Stimulated activated CD8-positive, alpha-beta memory T cell treated with anti-CD3 and anti-CD28 coated beads, Interleukin-12 subunit alpha, Interleukin-12 subunit beta, amount 100 ng/mL, for 24 hours (primary cell): ENCODE data around the gene MAGI1.
"Not testable (repeated sequence)": the region's sequence is repeated elsewhere in the genome, so short reads cannot be mapped to it uniquely, and the experiment has no call there.

ENCODE experiments used
- DNase-seq: peaks from one replicate; pipeline ENCODE4 v3.0.0-alpha.2; 2020; ENCODE audit errors: extremely low read depth

Gene MAGI1

GRCh38 chr3:65877160-65877559 lies 161.6 kb downstream of the MAGI1 start:
- DNase-seq: no peak

- DNase-seq: no peak
Measured at GRCh38 chr3:65876028-65876420, 162.7 kb downstream of the MAGI1 start.

DNA sequence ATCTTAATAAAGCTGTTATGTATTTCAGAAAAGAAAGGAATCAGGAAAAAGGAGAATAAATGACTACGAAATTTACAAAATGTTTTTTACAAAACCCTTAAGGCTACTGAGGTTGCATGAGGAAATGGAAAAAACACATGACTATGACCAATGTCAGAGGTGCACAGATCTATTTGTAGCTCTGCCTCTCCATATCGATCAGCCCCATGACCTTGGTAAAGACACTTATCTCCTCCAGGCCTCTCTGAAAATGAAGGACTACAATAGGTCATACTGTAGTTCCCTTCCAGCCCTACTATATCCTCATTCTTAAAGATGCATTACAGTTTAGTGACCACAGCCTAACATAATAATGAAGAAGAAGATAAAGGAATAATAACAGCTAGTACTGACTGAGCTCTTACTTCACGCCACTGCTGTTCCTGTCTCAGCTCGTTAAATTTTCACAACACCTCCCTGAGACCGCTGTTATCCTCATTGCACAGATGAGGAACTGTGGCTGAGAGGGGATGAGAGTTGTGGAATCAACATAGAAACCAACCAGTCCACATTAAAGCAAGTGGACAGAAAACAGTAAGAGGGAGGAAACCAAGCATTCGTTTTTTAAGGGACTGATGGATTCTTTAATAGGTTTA lies 163.2 kb downstream of the MAGI1 start:
- no peak for DNase-seq

GRCh38 chr3:65873869-65874268 lies 164.8 kb downstream of the MAGI1 start:
- no peak for DNase-seq

DNA sequence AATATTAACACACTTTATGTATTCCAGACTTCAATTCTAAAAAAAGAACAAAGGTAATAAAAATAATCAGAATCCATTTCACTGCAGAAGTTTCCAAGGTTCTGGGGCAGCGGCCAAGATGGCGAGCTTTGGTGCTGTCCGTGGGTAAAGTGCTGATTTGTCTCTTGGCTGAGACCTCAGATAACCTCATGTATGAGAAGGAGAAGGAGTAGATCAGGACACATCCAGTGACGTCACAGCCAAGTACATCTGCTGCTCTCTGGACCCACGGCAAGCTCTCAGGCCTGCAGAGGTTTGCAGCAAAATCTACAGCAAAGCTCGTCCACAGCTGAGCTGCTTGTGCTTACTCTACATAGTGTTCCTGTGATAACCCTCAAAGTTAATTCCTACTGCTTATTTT lies 165.7 kb downstream of the MAGI1 start:
- no peak for DNase-seq

- DNase-seq: no peak
Measured at GRCh38 chr3:65871305-65872141, 167.2 kb downstream of the MAGI1 start.

DNA sequence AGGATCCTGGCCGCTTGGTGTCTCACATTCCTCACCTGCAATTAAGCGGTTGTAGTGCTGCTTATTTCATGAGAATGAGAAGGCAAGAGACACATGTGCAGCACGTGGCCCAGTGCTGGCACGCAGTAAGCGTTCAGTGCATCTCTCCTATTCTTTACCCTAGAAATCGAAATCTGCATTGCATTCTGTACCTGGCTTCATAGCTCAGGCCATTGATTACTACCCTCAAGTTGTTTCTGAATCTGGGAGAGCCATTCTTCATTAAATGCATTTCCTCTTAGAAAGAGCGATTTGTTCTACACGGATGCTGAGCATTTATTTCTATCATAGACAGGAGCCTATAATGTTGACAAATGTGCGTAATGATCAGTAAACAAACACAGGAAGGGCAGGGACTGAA lies 168.9 kb downstream of the MAGI1 start:
- DNase-seq: no peak

DNA sequence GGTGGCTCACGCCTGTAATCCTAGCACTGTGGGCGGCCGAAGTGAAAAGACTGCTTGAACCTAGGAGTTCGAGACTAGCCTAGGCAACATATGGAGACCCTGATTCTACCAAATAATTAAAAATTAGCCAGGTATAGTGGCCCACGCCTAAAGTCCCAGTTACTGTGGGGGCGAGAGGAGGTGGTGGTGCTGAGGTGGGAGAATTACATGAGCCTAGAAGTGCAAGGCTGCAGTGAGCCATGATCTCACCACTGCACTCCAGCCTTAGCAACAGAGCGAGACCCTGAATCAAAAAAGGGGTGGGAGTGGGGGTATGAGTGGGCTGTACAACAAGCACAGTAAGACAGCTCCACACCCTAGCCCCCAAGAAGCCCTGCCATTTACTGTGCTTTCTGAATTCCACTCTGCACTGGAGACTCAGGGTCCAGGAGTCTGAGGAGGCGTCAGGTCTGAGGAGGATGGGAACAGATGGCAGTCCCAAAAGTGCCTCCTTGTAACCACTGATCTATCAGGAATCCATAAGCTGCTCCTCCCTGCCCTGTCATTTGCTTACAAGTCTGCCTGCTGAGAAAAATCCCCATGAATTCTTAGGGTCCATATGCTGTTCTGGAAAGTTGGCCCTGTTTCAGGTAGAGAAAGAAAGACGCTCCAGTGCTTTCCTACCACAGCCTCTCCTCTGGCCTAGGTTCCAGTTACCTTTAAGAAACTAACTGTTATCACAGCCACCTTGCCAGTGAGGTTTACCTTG lies 171.1 kb downstream of the MAGI1 start:
- DNase-seq: no peak

- no peak for DNase-seq
Measured at GRCh38 chr3:65864357-65864904, 174.3 kb downstream of the MAGI1 start.

GRCh38 chr3:65861718-65862117 lies 177.0 kb downstream of the MAGI1 start:
- no peak for DNase-seq

DNA sequence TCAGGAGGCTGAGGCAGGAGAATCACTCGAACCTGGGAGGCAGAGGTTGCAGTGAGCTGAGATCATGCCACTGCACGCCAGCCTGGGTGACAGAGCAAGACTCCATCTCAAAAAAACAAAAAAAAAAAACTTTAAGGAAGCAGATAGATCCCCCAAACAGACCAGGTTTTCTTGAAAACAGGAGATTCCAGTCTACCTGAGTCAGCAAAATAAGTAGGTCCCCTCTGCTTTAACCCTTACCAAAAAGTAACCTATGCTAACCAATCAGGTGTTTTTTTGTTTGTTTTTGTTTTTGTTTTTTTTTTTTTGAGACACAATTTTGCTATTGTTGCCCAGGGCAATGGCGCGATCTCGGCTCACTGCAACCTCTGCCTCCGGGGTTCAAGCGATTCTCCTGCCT lies 179.1 kb downstream of the MAGI1 start:
- not testable (repeated sequence) for DNase-seq

- no peak for DNase-seq
Measured at GRCh38 chr3:65858749-65859148, 180.0 kb downstream of the MAGI1 start.

- no peak for DNase-seq
Measured at GRCh38 chr3:65857327-65857726, 181.4 kb downstream of the MAGI1 start.

GRCh38 chr3:65856907-65857306 lies 181.8 kb downstream of the MAGI1 start:
- no peak for DNase-seq

GRCh38 chr3:65855370-65856100 lies 183.2 kb downstream of the MAGI1 start:
- DNase-seq: no peak

GRCh38 chr3:65854606-65855304 lies 184.0 kb downstream of the MAGI1 start:
- no peak for DNase-seq

DNA sequence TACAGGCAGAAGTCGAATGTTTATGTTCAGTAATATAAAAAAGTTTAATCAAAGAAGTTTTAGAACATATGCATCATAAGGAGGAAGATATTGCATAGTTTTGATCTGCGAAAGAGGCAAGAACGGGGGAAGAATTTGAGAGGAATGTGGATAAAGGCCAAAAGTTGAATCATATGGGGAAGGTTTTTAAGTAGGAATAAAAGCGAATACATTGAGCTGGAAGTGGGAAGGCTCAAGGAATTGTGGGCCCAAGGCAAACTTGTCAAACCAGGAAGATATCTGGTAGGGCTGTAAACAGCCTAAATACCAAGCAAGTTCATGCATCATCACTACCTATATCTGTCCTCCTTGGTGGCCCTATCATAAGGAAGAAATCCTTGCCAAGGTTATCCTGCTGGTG lies 186.9 kb downstream of the MAGI1 start:
- no peak for DNase-seq

DNA sequence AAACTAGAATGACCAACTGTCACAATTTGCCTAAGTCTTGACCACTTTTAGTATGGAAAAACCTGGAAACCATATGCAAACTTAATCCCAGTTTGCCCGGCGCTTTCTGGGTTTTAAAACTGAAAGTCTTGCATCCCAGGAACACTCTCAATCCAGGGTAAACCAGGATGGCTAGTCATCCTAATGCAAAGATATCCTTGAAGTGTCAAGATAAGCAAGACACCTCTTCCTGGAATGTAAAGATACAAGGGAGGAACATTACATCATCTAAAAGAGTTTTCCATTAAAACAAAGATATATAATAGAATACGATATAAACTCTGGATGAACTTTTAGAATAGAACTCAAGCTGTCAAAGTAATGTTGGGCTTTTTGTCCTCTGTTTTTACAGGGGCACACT lies 188.5 kb downstream of the MAGI1 start:
- no peak for DNase-seq

DNA sequence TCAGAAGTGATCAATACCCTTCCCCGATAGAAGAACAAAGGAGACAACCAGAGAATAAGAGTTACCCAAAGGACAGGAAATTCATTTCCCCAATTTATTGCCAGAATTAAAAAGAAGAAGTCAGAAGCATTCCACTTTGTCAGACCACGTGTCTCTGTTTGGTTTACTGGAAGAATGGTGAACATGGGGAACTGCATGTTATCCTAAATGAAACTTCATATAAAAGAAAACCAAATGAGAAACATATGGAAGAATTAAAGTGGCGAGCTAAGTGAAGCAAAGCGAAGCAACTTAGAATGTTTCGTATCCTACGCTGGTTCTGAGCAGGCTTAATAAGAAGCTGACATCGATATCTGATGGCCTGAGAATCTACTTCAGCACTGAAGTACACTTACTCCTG lies 190.7 kb downstream of the MAGI1 start:
- DNase-seq: no peak

DNA sequence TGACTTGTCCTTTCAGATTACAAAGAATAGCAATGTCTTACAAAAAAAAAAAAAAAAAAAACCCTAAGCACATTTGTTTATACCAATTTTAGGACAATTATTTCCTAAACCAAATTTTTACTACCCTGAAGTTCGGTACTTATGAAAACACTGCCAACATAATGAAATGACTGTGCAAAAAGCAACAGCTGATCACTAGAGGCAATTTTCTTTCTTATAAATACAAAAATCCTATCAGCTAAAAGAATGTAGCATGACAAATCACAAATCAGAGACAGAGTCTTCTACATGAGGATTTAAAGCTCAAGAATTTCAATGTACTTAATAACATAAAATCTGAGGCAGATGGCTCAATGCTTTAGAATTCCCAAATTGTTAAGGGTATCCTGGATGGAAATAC lies 191.8 kb downstream of the MAGI1 start:
- no peak for DNase-seq

DNA sequence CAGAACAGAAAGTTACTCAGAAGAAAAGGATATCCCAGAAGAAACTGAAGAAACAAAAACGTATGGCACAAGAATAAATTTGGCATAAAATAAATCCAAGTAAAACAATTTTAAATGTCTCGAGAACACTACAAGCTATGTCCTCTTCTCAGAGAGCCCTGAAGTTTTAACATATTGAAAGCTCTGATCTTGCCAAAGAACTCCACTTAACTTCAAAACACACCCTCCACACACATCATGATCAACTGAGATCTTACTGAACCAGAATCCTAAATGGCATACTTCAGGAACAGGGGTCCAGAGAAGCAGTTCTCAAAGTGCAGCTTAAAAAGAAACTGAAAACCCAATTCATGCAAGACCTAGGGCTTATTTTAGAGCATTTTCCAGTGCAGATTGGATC lies 194.3 kb downstream of the MAGI1 start:
- no peak for DNase-seq
